Osteoblast (primary cell): ENCODE measurements around the gene LYST. TPM values are rescaled to one million over a fixed set of nuclear protein-coding genes. Genes with fewer than 3 reads are reported as not detected.

ENCODE experiments used
- DNase-seq: peaks from one replicate; pipeline ENCODE4 v3.0.0; 2011; ENCODE audit warnings: low spot score, mixed read lengths; ENCODE audit not compliant: insufficient read length; ENCODE audit errors: missing footprints
- H2AFZ ChIP-seq: 2 replicates; pipeline ENCODE4 v1.6.0; 2011; ENCODE audit warnings: mild to moderate bottlenecking, low read length
- H3K27ac ChIP-seq: 2 replicates; pipeline ENCODE4 v1.5.1; 2011; ENCODE audit warnings: mild to moderate bottlenecking, low read depth, low read length, moderate library complexity
- H3K27me3 ChIP-seq: 2 replicates; pipeline ENCODE4 v1.6.0; 2012; ENCODE audit warnings: mild to moderate bottlenecking, control low read depth, inconsistent platforms, low read length, moderate library complexity; ENCODE audit not compliant: insufficient read depth
- H3K36me3 ChIP-seq: 2 replicates; pipeline ENCODE4 v1.5.1; 2011; ENCODE audit warnings: mild to moderate bottlenecking, low read length, control low read depth, moderate library complexity; ENCODE audit not compliant: insufficient read depth
- H3K4me1 ChIP-seq: 2 replicates; pipeline ENCODE4 v1.5.1; 2011; ENCODE audit warnings: mild to moderate bottlenecking, low read length, control low read depth, moderate library complexity; ENCODE audit not compliant: insufficient read depth
- H3K4me2 ChIP-seq: 2 replicates; pipeline ENCODE4 v1.6.0; 2011; ENCODE audit warnings: mild to moderate bottlenecking, low read length; ENCODE audit not compliant: insufficient read depth
- H3K4me3 ChIP-seq: fragments of 200-600 bp; sonication (generic); 3 replicates; pipeline ENCODE4 v1.5.1; 2012; ENCODE audit warnings: mild to moderate bottlenecking, low read length, inconsistent platforms; ENCODE audit not compliant: insufficient read depth
- H3K79me2 ChIP-seq: 2 replicates; pipeline ENCODE4 v1.6.0; 2012; ENCODE audit warnings: mild to moderate bottlenecking, low read length, control low read depth, inconsistent platforms; ENCODE audit not compliant: insufficient read depth
- H3K9me3 ChIP-seq: 2 replicates; pipeline ENCODE4 v1.5.1; 2011; ENCODE audit warnings: low read depth, low read length, control low read depth
- H4K20me1 ChIP-seq: 2 replicates; pipeline ENCODE4 v1.6.0; 2012; ENCODE audit warnings: mild to moderate bottlenecking, low read length, control low read depth; ENCODE audit not compliant: insufficient read depth
- CTCF ChIP-seq: IDR thresholded peaks from 2 replicates; pipeline ENCODE4 v1.5.1; 2011; ENCODE audit warnings: mild to moderate bottlenecking, low read depth, low read length, moderate library complexity; ENCODE audit errors: extremely low read depth
- total RNA-seq: library from RNA; depleted of rRNA; stranded (reverse); fragments of >200 nt; gene quantifications from 2 replicates; pipeline ENCODE4 v1.2.3, GENCODE V29; 2012

LYST gene
- total RNA-seq, 1 donor = 63.0 TPM

GRCh38 chr1:235735621-235736020 is 131.1 kb downstream of the LYST start:
- H3K27me3 ChIP-seq = no peaks in the 10 kb centered on the region
- no peaks in the 10 kb centered on the region for H3K36me3 ChIP-seq
- no peak overlapping the region for H3K4me3 ChIP-seq
- H3K4me1 ChIP-seq = peaks cover 25% of the 10 kb centered on the region
- H3K9me3 ChIP-seq = no peaks in the 10 kb centered on the region
- DNase-seq = no peak
- H4K20me1 ChIP-seq = no peaks in the 10 kb centered on the region
- H2AFZ ChIP-seq = no peak overlapping the region
- no peak overlapping the region for H3K4me2 ChIP-seq
- H3K79me2 ChIP-seq = no peaks in the 10 kb centered on the region
- TF ChIP-seq CTCF = no peak
- H3K27ac ChIP-seq = no peak overlapping the region

GRCh38 chr1:235734335-235734734 is 132.4 kb downstream of the LYST start:
- H2AFZ ChIP-seq = no peak overlapping the region
- H3K9me3 ChIP-seq = no peaks in the 10 kb centered on the region
- no peak overlapping the region for H3K27ac ChIP-seq
- DNase-seq = no peak
- peaks cover 6% of the 10 kb centered on the region for H3K36me3 ChIP-seq
- H3K27me3 ChIP-seq = no peaks in the 10 kb centered on the region
- no peak overlapping the region for H3K4me2 ChIP-seq
- H4K20me1 ChIP-seq = no peaks in the 10 kb centered on the region
- no peak overlapping the region for H3K4me3 ChIP-seq
- H3K4me1 ChIP-seq = peaks cover 13% of the 10 kb centered on the region
- no peaks in the 10 kb centered on the region for H3K79me2 ChIP-seq
- no peak for TF ChIP-seq CTCF

GRCh38 chr1:235730007-235730406 is 136.7 kb downstream of the LYST start:
- Histone ChIP-seq H3K27me3 (no peaks in the 10 kb centered on the region), H3K79me2 (no peaks in the 10 kb centered on the region), H2AFZ (no peak overlapping the region), H3K36me3 (peaks cover 6% of the 10 kb centered on the region), H3K4me1 (peaks cover 4% of the 10 kb centered on the region), H3K4me3 (no peak overlapping the region), H3K9me3 (no peaks in the 10 kb centered on the region), H3K4me2 (no peak overlapping the region), H4K20me1 (no peaks in the 10 kb centered on the region), H3K27ac (no peak overlapping the region)
- TF ChIP-seq CTCF = no peak
- no peak for DNase-seq

GRCh38 chr1:235726557-235726956 is 140.1 kb downstream of the LYST start:
- H3K4me2 ChIP-seq = no peak overlapping the region
- no peaks in the 10 kb centered on the region for H3K79me2 ChIP-seq
- DNase-seq = no peak
- H3K36me3 ChIP-seq = peaks cover 24% of the 10 kb centered on the region
- no peaks in the 10 kb centered on the region for H3K27me3 ChIP-seq
- no peak overlapping the region for H3K27ac ChIP-seq
- H3K9me3 ChIP-seq = no peaks in the 10 kb centered on the region
- no peak overlapping the region for H2AFZ ChIP-seq
- H3K4me1 ChIP-seq = peaks cover 4% of the 10 kb centered on the region
- H3K4me3 ChIP-seq = no peak overlapping the region
- TF ChIP-seq CTCF = no peak
- H4K20me1 ChIP-seq = no peaks in the 10 kb centered on the region
